Adrenal gland (tissue), 5 donors: ENCODE results near the gene PRKCE.

Experiments
- CTCF ChIP-seq, 6 experiments: fragments of 450-650 bp in 4 of 6; fragments of 200-600 bp in 2 of 6; sonication (generic) in 1 of 6; IDR thresholded peaks; 1 replicate in 5 of 6; 2 replicates in 1 of 6; pipeline versions ENCODE4 v1.5.1 to v1.8.0; 2016 to 2021; ENCODE audit warnings: antibody characterized with exemption in 6 of 6, mild to moderate bottlenecking in 2 of 6, moderate library complexity in 1 of 6
- POLR2A ChIP-seq, 2 donors: fragments of 450-650 bp; IDR thresholded peaks; one replicate each; pipeline ENCODE4 v1.6.1; 2017; ENCODE audit warnings: antibody characterized with exemption in 2 of 2, mild to moderate bottlenecking in 2 of 2, moderate library complexity in 1 of 2
- donor health status: DM: no; HTN: no; CAD: no.

DNA sequence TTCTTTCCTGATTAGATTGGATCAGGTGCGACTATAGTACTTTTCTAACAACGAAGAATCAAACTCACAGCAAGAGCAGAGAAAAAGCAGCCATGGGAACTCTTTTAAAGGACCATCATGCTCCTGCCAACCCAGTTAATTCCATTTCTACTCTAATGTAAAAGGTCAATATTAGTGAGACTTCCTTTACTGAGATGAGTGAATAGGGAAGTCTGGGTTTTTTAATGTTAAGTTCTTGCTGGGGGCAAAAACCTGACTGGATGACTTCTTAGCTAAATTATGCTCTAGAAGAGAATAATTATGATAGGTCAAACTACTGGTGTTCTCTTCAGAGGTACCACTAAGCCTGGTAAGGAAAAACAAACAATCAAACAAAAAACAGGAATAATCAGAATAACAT, 48.9 kb upstream of the PRKCE start:
- TF ChIP-seq CTCF (IDR thresholded peaks at IDR 0.05) = no peak
- TF ChIP-seq POLR2A (IDR thresholded peaks at IDR 0.05) = no peak
